K562 (cell line): ENCODE results near the gene GAB1. TPM values are rescaled to one million over a fixed set of nuclear protein-coding genes. Genes with fewer than 3 reads are reported as not detected.

Source experiments
- ATAC-seq: fragments of 200-7000 bp; cut with Tn5 transposase; 3 replicates; pipeline ENCODE4 v1.9.1; 2020; ENCODE audit warnings: moderate library complexity
- BruUV-seq: library from RNA; stranded (reverse); fragments of 400-500 nt; replicated peaks from 2 replicates; lab custom pipeline; 2021; lab: Mats Ljungman, UMichigan
- CTCF ChIA-PET: fragments of 300-600 bp; formaldehyde crosslinking; extraction: SDS; loops from one replicate; lab custom pipeline; 2021; ENCODE audit warnings: low intra/inter-chr PET ratio; lab: Yijun Ruan, JAX
- POLR2A ChIA-PET: fragments of 300-600, 350-650 bp; sonication (Branson Sonifier 250); formaldehyde crosslinking; extraction: SDS; loops from one replicate; lab custom pipeline; 2021; ENCODE audit warnings: antibody characterized with exemption, inconsistent platforms; lab: Yijun Ruan, JAX
- DNase-seq, 4 experiments: peaks; one replicate each; pipeline versions ENCODE4 v3.0.0 to v3.0.0-alpha.2; 2011 to 2018; ENCODE audit warnings: low spot score in 3 of 4, mixed read lengths in 3 of 4; ENCODE audit errors: extremely low read depth in 1 of 4
- FAIRE-seq: peaks from 2 replicates; lab custom pipeline; 2011; peaks lifted over from hg19 to GRCh38; lab: Jason Lieb, UNC
- H2AFZ ChIP-seq: 2 replicates; pipeline ENCODE4 v1.6.0; 2011; ENCODE audit warnings: low read depth, low read length, control low read depth, inconsistent platforms
- H3K27ac ChIP-seq: fragments of 200-600 bp; 3 replicates; pipeline ENCODE4 v1.8.0; 2011; ENCODE audit warnings: low read depth, mild to moderate bottlenecking, control low read depth, inconsistent platforms, low read length, moderate library complexity, mixed read lengths; ENCODE audit errors: extremely low read depth
- H3K27me3 ChIP-seq, 2 experiments: fragments of 300-600 bp in 1 of 2; 2 replicates in 1 of 2; 3 replicates in 1 of 2; pipeline versions ENCODE4 v1.6.0 to v1.8.0; 2011; ENCODE audit warnings: inconsistent platforms in 2 of 2, low read length in 2 of 2, mild to moderate bottlenecking in 1 of 2, mixed read lengths in 1 of 2, moderate library complexity in 1 of 2; ENCODE audit not compliant: control insufficient read depth in 2 of 2, insufficient read depth in 2 of 2
- H3K36me3 ChIP-seq: fragments of 300-600 bp; 3 replicates; pipeline ENCODE4 v1.8.0; 2011; ENCODE audit warnings: mild to moderate bottlenecking, low read length, inconsistent platforms; ENCODE audit not compliant: control insufficient read depth, insufficient read depth
- H3K4me1 ChIP-seq, 2 experiments: fragments of 200-600 bp in 1 of 2; replicated peaks in 1 of 2; 2 replicates in 1 of 2; 3 replicates in 1 of 2; pipeline versions ENCODE4 v1.5.1 to v1.8.0; 2011; ENCODE audit warnings: inconsistent platforms in 2 of 2, low read length in 2 of 2, mild to moderate bottlenecking in 1 of 2, mixed read lengths in 1 of 2, moderate library complexity in 1 of 2; ENCODE audit not compliant: control insufficient read depth in 2 of 2, insufficient read depth in 2 of 2
- H3K4me2 ChIP-seq: 2 replicates; pipeline ENCODE4 v1.6.1; 2011; ENCODE audit warnings: low read length, control low read depth, inconsistent platforms, mixed read lengths; ENCODE audit not compliant: insufficient read depth
- H3K4me3 ChIP-seq: fragments of 200-600 bp; sonication (generic), shearing (Covaris generic); 2 replicates; pipeline ENCODE4 v1.5.1; 2016; ENCODE audit warnings: control low read depth, inconsistent platforms
- H3K79me2 ChIP-seq: fragments of 200-600 bp; 3 replicates; pipeline ENCODE4 v1.8.0; 2011; ENCODE audit warnings: low read length, inconsistent platforms; ENCODE audit not compliant: control insufficient read depth, insufficient read depth
- H3K9ac ChIP-seq, 2 experiments: 2 replicates each; pipeline versions ENCODE4 v1.6.0 to v1.6.1; 2011; ENCODE audit warnings: low read depth in 2 of 2, low read length in 2 of 2, control low read depth in 1 of 2, inconsistent platforms in 1 of 2, mild to moderate bottlenecking in 1 of 2, mixed read lengths in 1 of 2; ENCODE audit not compliant: insufficient read depth in 1 of 2
- H3K9me1 ChIP-seq: one replicate; pipeline ENCODE4 v1.6.0; 2011; ENCODE audit warnings: inconsistent platforms, mild to moderate bottlenecking, low read length, moderate library complexity; ENCODE audit not compliant: control insufficient read depth, insufficient read depth
- H3K9me3 ChIP-seq: replicated peaks from 2 replicates; pipeline ENCODE4 v1.5.1; 2011; ENCODE audit warnings: low read depth, low read length, inconsistent platforms; ENCODE audit not compliant: control insufficient read depth, insufficient read depth
- H4K20me1 ChIP-seq: replicated peaks from 2 replicates; pipeline ENCODE4 v1.6.1; 2011; ENCODE audit warnings: low read length, inconsistent platforms, mixed read lengths; ENCODE audit not compliant: control insufficient read depth, insufficient read depth
- DNMT1 ChIP-seq: fragments of 450-650 bp; IDR thresholded peaks from 2 replicates; pipeline ENCODE4 v1.6.1; 2016; ENCODE audit warnings: antibody characterized with exemption, mild to moderate bottlenecking
- ESRRB ChIP-seq: fragments of 250-450 bp; sonication (Bioruptor Pico); IDR thresholded peaks from 2 replicates; pipeline ENCODE4 v1.5.0; 2020; ENCODE audit warnings: mild to moderate bottlenecking, moderate library complexity, borderline replicate concordance
- FIP1L1 ChIP-seq: fragments of 200-400 bp; formaldehyde crosslinking; IDR thresholded peaks from 2 replicates; pipeline ENCODE4 v1.6.1; 2018; ENCODE audit warnings: mild to moderate bottlenecking, low read depth, low read length; ENCODE audit not compliant: poor library complexity, severe bottlenecking
- LCOR ChIP-seq: sonication (generic); formaldehyde crosslinking; IDR thresholded peaks from 2 replicates; pipeline ENCODE4 v1.8.0; 2022; ENCODE audit warnings: mild to moderate bottlenecking, missing genetic modification reagents
- RAD21 ChIP-seq, 2 experiments: fragments of 250-450 bp in 1 of 2; fragments of 450-650 bp in 1 of 2; sonication (Bioruptor Pico) in 1 of 2; formaldehyde crosslinking in 1 of 2; IDR thresholded peaks in 1 of 2; conservative IDR thresholded peaks in 1 of 2; 2 replicates each; pipeline versions ENCODE4 v1.4.0 to v1.8.0; 2020 to 2022; ENCODE audit warnings: mild to moderate bottlenecking in 2 of 2, moderate library complexity in 1 of 2
- RBM17 ChIP-seq: fragments of 200-400 bp; formaldehyde crosslinking; IDR thresholded peaks from 2 replicates; pipeline ENCODE4 v1.6.1; 2017; ENCODE audit warnings: low read depth, mild to moderate bottlenecking, low read length, borderline replicate concordance
- SETDB1 ChIP-seq: IDR thresholded peaks from one replicate; pipeline ENCODE4 v1.6.1; 2012; ENCODE audit warnings: low read length, control low read depth, inconsistent platforms
- ZNF24 ChIP-seq: fragments of 450-650 bp; IDR thresholded peaks from 2 replicates; pipeline ENCODE4 v1.6.1; 2016
- WGBS: fragments of 100-300 bp; shearing (Covaris generic); methylation state at CpG from one replicate; pipeline ENCODE4 v1.1.6; 2016; ENCODE audit warnings: low coverage, mixed read lengths; ENCODE audit not compliant: insufficient coverage; ENCODE audit errors: missing lambda C conversion rate; 5-methylcytosine and 5-hydroxymethylcytosine counted together
- in situ Hi-C: fragments of 300-500 bp; cut with MboI; formaldehyde crosslinking; loops from 4 replicates; pipeline ENCODE4 v1.15.0; 2018; ENCODE audit warnings: inconsistent platforms, mixed read lengths
- intact Hi-C: fragments of 100-400 bp; cut with micrococcal nuclease; formaldehyde crosslinking; loops from 2 replicates; pipeline ENCODE4 v1.14.2; 2022
- polyA plus RNA-seq, 8 experiments: library from polyadenylated mRNA; depleted of rRNA in 4 of 8; stranded (reverse) in 5 of 8; unstranded in 3 of 8; fragments of >200 nt; fragmentation: Nextera tagmentation in 2 of 8; fragmentation: Illumina TruSeq in 1 of 8; extraction: Ambion mirVana in 2 of 8; extraction: Trizol in 1 of 8; gene quantifications; 2 replicates each; pipeline versions ENCODE4 v1.2.1 to v1.2.3, GENCODE V29; 2011 to 2014; ENCODE audit warnings: inconsistent platforms in 1 of 8, missing spikeins in 1 of 8
- total RNA-seq, 7 experiments: library from RNA; depleted of rRNA in 6 of 7; stranded (reverse); fragments of >200 nt in 6 of 7; fragmentation: Illumina TruSeq in 2 of 7; extraction: Trizol in 2 of 7; gene quantifications; 2 replicates each; pipeline versions ENCODE4 v1.2.1 to v1.2.3, GENCODE V29; 2011 to 2021; ENCODE audit warnings: low replicate concordance in 1 of 7
- TF ChIP-seq, protein P1 (sequence below), 2 experiments: fragments of 450-650 bp; formaldehyde crosslinking in 1 of 2; IDR thresholded peaks; 2 replicates each; pipeline versions ENCODE4 v1.4.0 to v1.6.1; 2014 to 2020; ENCODE audit warnings: mild to moderate bottlenecking in 2 of 2, borderline replicate concordance in 1 of 2, low read depth in 1 of 2
- TF ChIP-seq, protein P2 (sequence below), 3 experiments: IDR thresholded peaks in 2 of 3; conservative IDR thresholded peaks in 1 of 3; 2 replicates each; pipeline ENCODE4 v1.5.1; 2011 to 2012; ENCODE audit warnings: low read length in 3 of 3, mild to moderate bottlenecking in 3 of 3, control low read depth in 2 of 3, improper control_type of control experiment in 1 of 3, inconsistent platforms in 1 of 3, low read depth in 1 of 3, mixed read lengths in 1 of 3, moderate library complexity in 1 of 3; ENCODE audit not compliant: insufficient read depth in 2 of 3

Gene GAB1
- total and polyA plus RNA-seq, 9 of the 15 experiments (the other 6 are each of a cell fraction or from before 2014, with no cell fraction given) = 1.3 to 14.6 (median 7.5) TPM

DNA sequence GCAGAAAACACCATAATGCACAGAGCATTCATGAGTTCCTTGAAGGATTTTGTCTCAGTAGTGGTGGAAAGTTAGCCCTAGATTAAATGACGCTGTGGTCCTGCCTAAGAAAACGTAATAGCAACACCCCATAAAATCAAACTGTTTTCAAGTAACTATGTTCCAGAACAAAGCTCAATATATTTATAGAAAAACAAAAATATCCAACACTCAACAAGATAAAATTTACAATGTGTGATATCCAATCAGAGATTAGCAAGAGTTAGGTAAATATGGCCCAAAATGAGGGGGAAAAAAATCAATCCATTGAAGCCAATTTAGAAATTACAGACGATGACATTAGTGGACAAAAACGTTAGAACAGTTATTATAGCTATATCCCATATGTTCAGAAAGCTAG, 9.9 kb upstream of the GAB1 start (continued):
- no peak for TF ChIP-seq SETDB1
- TF ChIP-seq FIP1L1 = no peak
- no peak for TF ChIP-seq DNMT1
- no peak for TF ChIP-seq LCOR (CRISPR knock-in tag)

DNA sequence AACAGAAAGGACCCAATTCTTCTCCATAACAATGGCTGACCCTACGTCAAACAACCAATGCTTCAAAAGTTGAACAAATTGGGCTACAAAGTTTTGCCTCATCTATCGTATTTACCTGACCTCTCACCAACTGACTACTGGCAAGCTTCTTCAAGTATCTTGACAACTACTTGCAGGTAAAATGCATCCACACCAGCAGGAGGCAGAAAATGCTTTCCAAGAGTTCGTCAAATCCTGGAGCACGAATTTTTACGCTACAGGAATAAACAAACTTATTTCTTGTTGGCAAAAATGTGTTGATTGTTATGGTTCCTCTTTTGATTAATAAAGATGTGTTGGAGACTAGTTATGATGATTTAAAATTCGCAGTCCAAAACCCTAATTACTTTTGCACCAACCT, 6.7 kb upstream of the GAB1 start:
- in situ Hi-C loops = no loop called here
- ATAC-seq (0 out of 3 replicates have a peak, but pooled peaks have one; percentile 52), DNase-seq (no peak), FAIRE-seq (peak; percentile 60)
- no TSS peak for BruUV-seq
- no peak overlapping the region for H3K27ac ChIP-seq
- H3K9ac ChIP-seq = no peak overlapping the region
- H3K9me1 ChIP-seq = no peaks in the 10 kb centered on the region
- POLR2A ChIA-PET = interaction anchor here (0.7 to 1.1 kb wide), 2 partner anchors 11 to 29 kb away, joined by 3 read pairs; no protein-coding TSS in a partner anchor
- H3K36me3 ChIP-seq = no peaks in the 10 kb centered on the region
- no peaks in the 10 kb centered on the region for H3K9me3 ChIP-seq
- H4K20me1 ChIP-seq = no peaks in the 10 kb centered on the region
- no peak overlapping the region for H3K4me3 ChIP-seq
- 0 out of 2 replicates have a peak overlapping the region, but pooled peaks have one; percentile 8 for H2AFZ ChIP-seq
- WGBS = 38% methylated on average over 6 of the region's 6 CpGs
- intact Hi-C loops = loop anchor here (1.0 kb wide), 1 partner anchor 152 kb away; no protein-coding TSS in a partner anchor
- H3K4me2 ChIP-seq = no peak overlapping the region
- no peaks in the 10 kb centered on the region for H3K79me2 ChIP-seq
- H3K4me1 ChIP-seq = no peaks in the 10 kb centered on the region
- CTCF ChIA-PET = interaction anchor here (0.7 kb wide), 1 partner anchor 128 kb away, joined by 3 read pairs; no protein-coding TSS in a partner anchor
- no peaks in the 10 kb centered on the region for H3K27me3 ChIP-seq
- TF ChIP-seq, protein P1, sequence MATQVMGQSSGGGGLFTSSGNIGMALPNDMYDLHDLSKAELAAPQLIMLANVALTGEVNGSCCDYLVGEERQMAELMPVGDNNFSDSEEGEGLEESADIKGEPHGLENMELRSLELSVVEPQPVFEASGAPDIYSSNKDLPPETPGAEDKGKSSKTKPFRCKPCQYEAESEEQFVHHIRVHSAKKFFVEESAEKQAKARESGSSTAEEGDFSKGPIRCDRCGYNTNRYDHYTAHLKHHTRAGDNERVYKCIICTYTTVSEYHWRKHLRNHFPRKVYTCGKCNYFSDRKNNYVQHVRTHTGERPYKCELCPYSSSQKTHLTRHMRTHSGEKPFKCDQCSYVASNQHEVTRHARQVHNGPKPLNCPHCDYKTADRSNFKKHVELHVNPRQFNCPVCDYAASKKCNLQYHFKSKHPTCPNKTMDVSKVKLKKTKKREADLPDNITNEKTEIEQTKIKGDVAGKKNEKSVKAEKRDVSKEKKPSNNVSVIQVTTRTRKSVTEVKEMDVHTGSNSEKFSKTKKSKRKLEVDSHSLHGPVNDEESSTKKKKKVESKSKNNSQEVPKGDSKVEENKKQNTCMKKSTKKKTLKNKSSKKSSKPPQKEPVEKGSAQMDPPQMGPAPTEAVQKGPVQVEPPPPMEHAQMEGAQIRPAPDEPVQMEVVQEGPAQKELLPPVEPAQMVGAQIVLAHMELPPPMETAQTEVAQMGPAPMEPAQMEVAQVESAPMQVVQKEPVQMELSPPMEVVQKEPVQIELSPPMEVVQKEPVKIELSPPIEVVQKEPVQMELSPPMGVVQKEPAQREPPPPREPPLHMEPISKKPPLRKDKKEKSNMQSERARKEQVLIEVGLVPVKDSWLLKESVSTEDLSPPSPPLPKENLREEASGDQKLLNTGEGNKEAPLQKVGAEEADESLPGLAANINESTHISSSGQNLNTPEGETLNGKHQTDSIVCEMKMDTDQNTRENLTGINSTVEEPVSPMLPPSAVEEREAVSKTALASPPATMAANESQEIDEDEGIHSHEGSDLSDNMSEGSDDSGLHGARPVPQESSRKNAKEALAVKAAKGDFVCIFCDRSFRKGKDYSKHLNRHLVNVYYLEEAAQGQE (IDR thresholded peaks at IDR 0.05; ENCODE audit: borderline replicate concordance) = peak; percentile 33; the same call in 1 of the 2 replicates
- TF ChIP-seq, protein P1 (CRISPR knock-in tag; IDR thresholded peaks at IDR 0.05; ENCODE audit: low read depth) = no peak
- TF ChIP-seq ESRRB (CRISPR knock-in tag) = no peak
- TF ChIP-seq RAD21 (CRISPR knock-in tag; conservative IDR thresholded peaks at IDR 0.05 in 1 of 2, IDR thresholded peaks at IDR 0.05 in 1 of 2) = peak in 1 of 2 experiments; percentile 48; a peak in 3 of 4 replicates
- TF ChIP-seq, protein P2, sequence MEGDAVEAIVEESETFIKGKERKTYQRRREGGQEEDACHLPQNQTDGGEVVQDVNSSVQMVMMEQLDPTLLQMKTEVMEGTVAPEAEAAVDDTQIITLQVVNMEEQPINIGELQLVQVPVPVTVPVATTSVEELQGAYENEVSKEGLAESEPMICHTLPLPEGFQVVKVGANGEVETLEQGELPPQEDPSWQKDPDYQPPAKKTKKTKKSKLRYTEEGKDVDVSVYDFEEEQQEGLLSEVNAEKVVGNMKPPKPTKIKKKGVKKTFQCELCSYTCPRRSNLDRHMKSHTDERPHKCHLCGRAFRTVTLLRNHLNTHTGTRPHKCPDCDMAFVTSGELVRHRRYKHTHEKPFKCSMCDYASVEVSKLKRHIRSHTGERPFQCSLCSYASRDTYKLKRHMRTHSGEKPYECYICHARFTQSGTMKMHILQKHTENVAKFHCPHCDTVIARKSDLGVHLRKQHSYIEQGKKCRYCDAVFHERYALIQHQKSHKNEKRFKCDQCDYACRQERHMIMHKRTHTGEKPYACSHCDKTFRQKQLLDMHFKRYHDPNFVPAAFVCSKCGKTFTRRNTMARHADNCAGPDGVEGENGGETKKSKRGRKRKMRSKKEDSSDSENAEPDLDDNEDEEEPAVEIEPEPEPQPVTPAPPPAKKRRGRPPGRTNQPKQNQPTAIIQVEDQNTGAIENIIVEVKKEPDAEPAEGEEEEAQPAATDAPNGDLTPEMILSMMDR (IDR thresholded peaks at IDR 0.05 in 2 of 3, conservative IDR thresholded peaks at IDR 0.05 in 1 of 3; ENCODE audit: insufficient read depth in 2 of 3, low read depth in 1 of 3, low read length in 3 of 3) = peak; percentile 18 to 47 (median 35); a peak in 3 of 6 replicates
- TF ChIP-seq RBM17 = no peak
- no peak for TF ChIP-seq ZNF24
